Naive thymus-derived CD4-positive, alpha-beta T cell (primary cell): Measurements from ENCODE around the gene MYBPC1. TPM values are rescaled to one million over a fixed set of nuclear protein-coding genes. Genes with fewer than 3 reads are reported as not detected.

ENCODE experiments used
- ATAC-seq: fragments of 150-1000 bp; cut with Tn5 transposase; 2 replicates; pipeline ENCODE4 v1.10.0; 2021; ENCODE audit warnings: mild to moderate bottlenecking, moderate library complexity
- CTCF ChIA-PET: fragments of 350-600 bp; sonication (Branson Sonifier 250); formaldehyde crosslinking; loops from one replicate; lab custom pipeline; 2021; ENCODE audit warnings: antibody characterized with exemption; lab: Charles Lee
- POLR2A ChIA-PET: fragments of 350-600 bp; sonication (Branson Sonifier 250); formaldehyde crosslinking; loops from one replicate; lab custom pipeline; 2021; ENCODE audit warnings: antibody characterized with exemption, inconsistent platforms; lab: Charles Lee
- DNase-seq, 9 donors: peaks; one replicate each; pipeline versions ENCODE4 v3.0.0 to v3.0.0-alpha.2; 2020 to 2022; ENCODE audit warnings: mixed read lengths in 1 of 9
- H3K27ac ChIP-seq: one replicate; pipeline ENCODE4 v1.7.0; 2013; ENCODE audit warnings: mild to moderate bottlenecking, low read depth, low read length, moderate library complexity
- H3K27me3 ChIP-seq, 2 donors: one replicate each; pipeline ENCODE4 v1.7.0; 2013; ENCODE audit warnings: low read length in 2 of 2, mild to moderate bottlenecking in 2 of 2, moderate library complexity in 2 of 2; ENCODE audit not compliant: control insufficient read depth in 2 of 2, insufficient read depth in 2 of 2
- H3K36me3 ChIP-seq, 3 experiments: 1 replicate in 2 of 3; 2 replicates in 1 of 3; pipeline ENCODE4 v1.7.0; 2013; ENCODE audit warnings: low read length in 3 of 3, mild to moderate bottlenecking in 3 of 3, moderate library complexity in 1 of 3; ENCODE audit not compliant: insufficient read depth in 3 of 3, control insufficient read depth in 2 of 3
- H3K4me1 ChIP-seq, 2 donors: one replicate each; pipeline ENCODE4 v1.7.0; 2013; ENCODE audit warnings: low read length in 2 of 2, mild to moderate bottlenecking in 2 of 2, moderate library complexity in 1 of 2; ENCODE audit not compliant: control insufficient read depth in 2 of 2, insufficient read depth in 2 of 2
- H3K4me3 ChIP-seq: 2 replicates; pipeline ENCODE4 v1.7.0; 2013; ENCODE audit warnings: mild to moderate bottlenecking, low read length
- H3K9me3 ChIP-seq, 3 experiments: 1 replicate in 2 of 3; 2 replicates in 1 of 3; pipeline ENCODE4 v1.7.0; 2013; ENCODE audit warnings: low read length in 3 of 3; ENCODE audit not compliant: control insufficient read depth in 2 of 3
- H3K27ac Mint-ChIP-seq, 9 donors: one replicate each; pipeline ENCODE4 v1.8.0; 2020 to 2022; ENCODE audit warnings: mixed read lengths in 9 of 9, mild to moderate bottlenecking in 8 of 9, moderate library complexity in 5 of 9, inconsistent platforms in 2 of 9
- H3K27me3 Mint-ChIP-seq, 5 donors: one replicate each; pipeline ENCODE4 v1.8.0; 2021 to 2022; ENCODE audit warnings: mixed read lengths in 5 of 5, mild to moderate bottlenecking in 1 of 5
- H3K36me3 Mint-ChIP-seq, 5 donors: one replicate each; pipeline ENCODE4 v1.8.0; 2020 to 2022; ENCODE audit warnings: mixed read lengths in 5 of 5, mild to moderate bottlenecking in 3 of 5, inconsistent platforms in 1 of 5
- H3K4me1 Mint-ChIP-seq, 7 donors: one replicate each; pipeline ENCODE4 v1.8.0; 2020 to 2022; ENCODE audit warnings: mixed read lengths in 7 of 7, mild to moderate bottlenecking in 3 of 7, inconsistent platforms in 1 of 7
- H3K4me3 Mint-ChIP-seq, 10 donors: one replicate each; pipeline ENCODE4 v1.8.0; 2020 to 2022; ENCODE audit warnings: mild to moderate bottlenecking in 10 of 10, mixed read lengths in 10 of 10, moderate library complexity in 6 of 10, inconsistent platforms in 2 of 10
- H3K9me3 Mint-ChIP-seq, 11 donors: one replicate each; pipeline ENCODE4 v1.8.0; 2020 to 2022; ENCODE audit warnings: mixed read lengths in 11 of 11, mild to moderate bottlenecking in 4 of 11, inconsistent platforms in 1 of 11, moderate library complexity in 1 of 11
- intact Hi-C, 2 donors: fragments of 100-400 bp; cut with micrococcal nuclease; formaldehyde crosslinking; loops; one replicate each; pipeline ENCODE4 v1.15.1; 2023
- polyA plus RNA-seq, 2 donors: library from polyadenylated mRNA; unstranded; fragments of 300-500 nt; fragmentation: Illumina TruSeq; gene quantifications; one replicate each; pipeline ENCODE4 v1.2.3, GENCODE V29; 2021
- total RNA-seq, 6 experiments: library from RNA in 5 of 6; stranded (reverse) in 5 of 6; gene quantifications; 1 replicate in 5 of 6; 2 replicates in 1 of 6; pipeline ENCODE4 v1.2.3 and lab custom pipeline; 2021 to 2026

MYBPC1 gene
- total and polyA plus RNA-seq, 7 experiments from 2014 or later = not detected

DNA sequence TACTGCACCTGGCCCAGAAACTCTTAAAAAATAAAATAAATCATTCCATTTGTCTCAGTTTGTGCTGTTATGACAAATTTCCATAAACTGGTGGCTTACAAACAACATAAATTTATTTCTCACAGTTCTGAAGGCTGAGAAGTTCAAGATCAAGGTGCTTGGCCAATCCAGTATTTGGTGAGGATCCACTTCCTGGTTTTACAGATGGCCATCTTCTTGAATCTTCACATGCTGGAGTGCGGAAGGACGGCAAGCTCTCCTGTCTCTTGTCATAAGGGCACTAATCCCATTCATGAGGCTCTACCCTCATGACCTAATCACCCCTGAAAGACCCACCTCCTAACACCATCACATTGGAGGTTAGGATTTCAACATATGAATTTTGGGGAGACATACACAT lies 29.9 kb upstream of the MYBPC1 start:
- Histone ChIP-seq H3K36me3 (no peaks in the 10 kb centered on the region), H3K9me3 (no peaks in the 10 kb centered on the region), H3K4me3 (no peak overlapping the region), H3K27ac (no peak overlapping the region), H3K27me3 (no peaks in the 10 kb centered on the region), H3K4me1 (no peaks in the 10 kb centered on the region)
- ChIA-PET CTCF (no interaction called here), POLR2A (no interaction called here)
- intact Hi-C loops = no loop called here
- H3K27ac Mint-ChIP-seq = no peak overlapping the region
- peaks cover 0 to 25% (median 16%) of the 10 kb centered on the region in 5 donors for H3K27me3 Mint-ChIP-seq
- ATAC-seq = no peak
- peaks cover 0 to 6% (median 0%) of the 10 kb centered on the region in 11 donors for H3K9me3 Mint-ChIP-seq
- no peaks in the 10 kb centered on the region for H3K36me3 Mint-ChIP-seq
- H3K4me1 Mint-ChIP-seq = peaks cover 0 to 4% (median 0%) of the 10 kb centered on the region in 7 donors
- no peak overlapping the region for H3K4me3 Mint-ChIP-seq
- DNase-seq = no peak

DNA sequence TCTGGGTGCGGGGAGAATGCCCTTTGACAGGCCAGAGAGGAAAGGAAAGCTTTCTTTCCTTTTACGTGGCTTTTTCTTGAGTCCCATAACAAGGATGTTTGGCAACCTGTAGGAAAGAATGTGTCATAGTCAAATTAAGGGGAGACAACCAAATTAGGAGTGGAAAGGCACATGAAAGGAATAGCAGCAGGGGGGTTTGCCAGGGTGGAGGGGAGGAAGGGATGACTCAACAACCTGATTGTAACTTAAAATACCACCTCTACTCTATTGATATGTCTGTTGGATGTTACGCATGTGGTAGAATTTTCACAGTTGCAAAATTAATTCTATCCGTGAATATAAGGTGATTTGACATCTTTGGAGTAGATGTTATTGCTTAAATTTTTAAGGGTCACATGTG lies 28.5 kb upstream of the MYBPC1 start:
- Histone ChIP-seq H3K27ac (no peak overlapping the region), H3K4me3 (no peak overlapping the region), H3K9me3 (no peaks in the 10 kb centered on the region), H3K36me3 (no peaks in the 10 kb centered on the region), H3K27me3 (peaks cover 0 to 2% of the 10 kb centered on the region in 2 donors), H3K4me1 (no peaks in the 10 kb centered on the region)
- Mint-ChIP-seq H3K4me3 (no peak overlapping the region), H3K9me3 (peaks cover 0 to 4% (median 0%) of the 10 kb centered on the region in 11 donors), H3K27ac (no peak overlapping the region), H3K27me3 (peaks cover 0 to 32% (median 18%) of the 10 kb centered on the region in 5 donors), H3K4me1 (peaks cover 0 to 7% (median 4%) of the 10 kb centered on the region in 7 donors), H3K36me3 (no peaks in the 10 kb centered on the region)
- CTCF ChIA-PET = no interaction called here
- DNase-seq (no peak), ATAC-seq (no peak)
- intact Hi-C loops = no loop called here
- POLR2A ChIA-PET = no interaction called here

DNA sequence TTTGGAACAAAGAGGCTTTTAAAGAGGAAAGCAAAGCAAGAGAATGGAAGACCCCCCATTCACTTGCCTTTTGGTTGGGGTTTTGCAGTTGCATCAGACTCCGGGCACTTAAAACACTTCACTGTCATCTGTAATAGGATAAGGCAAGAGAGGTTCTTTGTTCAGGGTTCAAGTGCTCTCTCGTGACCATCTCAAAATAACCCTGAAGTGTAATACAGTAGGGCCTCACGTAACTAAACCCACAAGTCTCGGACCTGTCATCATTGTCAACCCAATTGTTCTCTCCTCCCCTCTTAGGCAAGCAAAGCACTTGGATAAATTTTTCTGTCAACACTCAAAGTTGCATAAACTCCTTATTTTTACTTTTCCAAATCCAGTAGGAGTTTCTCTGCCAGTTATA lies 26.9 kb upstream of the MYBPC1 start:
- intact Hi-C loops = no loop called here
- ATAC-seq = no peak
- peaks cover 0 to 32% (median 20%) of the 10 kb centered on the region in 5 donors for H3K27me3 Mint-ChIP-seq
- H3K4me1 Mint-ChIP-seq = peaks cover 0 to 7% (median 4%) of the 10 kb centered on the region in 7 donors
- Histone ChIP-seq H3K36me3 (no peaks in the 10 kb centered on the region), H3K4me1 (no peaks in the 10 kb centered on the region), H3K27ac (no peak overlapping the region), H3K4me3 (no peak overlapping the region), H3K27me3 (peaks cover 0 to 2% of the 10 kb centered on the region in 2 donors), H3K9me3 (no peaks in the 10 kb centered on the region)
- CTCF ChIA-PET = no interaction called here
- POLR2A ChIA-PET = no interaction called here
- no peak overlapping the region for H3K4me3 Mint-ChIP-seq
- H3K9me3 Mint-ChIP-seq = peaks cover 0 to 2% (median 0%) of the 10 kb centered on the region in 11 donors
- H3K36me3 Mint-ChIP-seq = no peaks in the 10 kb centered on the region
- no peak for DNase-seq
- H3K27ac Mint-ChIP-seq = no peak overlapping the region

DNA sequence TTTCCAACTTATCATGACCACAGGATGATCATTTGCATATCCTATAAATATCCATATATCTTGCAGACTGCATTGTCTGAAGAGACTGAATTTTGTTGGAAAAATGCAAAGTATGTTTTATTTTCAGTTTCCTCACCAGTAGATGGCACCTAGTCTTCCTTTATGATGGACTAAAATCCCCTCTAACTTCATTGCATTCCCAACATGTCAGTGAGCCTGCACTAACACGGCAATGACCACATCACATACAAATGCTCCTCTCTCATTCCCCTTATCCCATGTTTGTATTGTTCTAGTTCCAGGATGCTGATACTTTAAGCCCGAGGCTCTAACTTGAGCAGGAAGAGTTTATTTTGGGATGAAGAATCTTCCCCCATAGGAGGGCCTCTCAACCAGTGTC lies 24.7 kb upstream of the MYBPC1 start:
- intact Hi-C loops = loop anchor here in 1 of 2 donors (1.0 to 5.0 kb wide), 3 partner anchors 132 to 269 kb away; no protein-coding TSS in a partner anchor
- no peaks in the 10 kb centered on the region for H3K9me3 ChIP-seq
- H3K27ac ChIP-seq = no peak overlapping the region
- Mint-ChIP-seq H3K27me3 (peaks cover 0 to 23% (median 20%) of the 10 kb centered on the region in 5 donors), H3K36me3 (no peaks in the 10 kb centered on the region), H3K27ac (no peak overlapping the region), H3K4me1 (peaks cover 0 to 7% (median 4%) of the 10 kb centered on the region in 7 donors), H3K4me3 (no peak overlapping the region), H3K9me3 (peaks cover 0 to 3% (median 0%) of the 10 kb centered on the region in 11 donors)
- H3K36me3 ChIP-seq = no peaks in the 10 kb centered on the region
- DNase-seq (no peak), ATAC-seq (no peak)
- CTCF ChIA-PET = no interaction called here
- H3K27me3 ChIP-seq = peaks cover 0 to 2% of the 10 kb centered on the region in 2 donors
- no peaks in the 10 kb centered on the region for H3K4me1 ChIP-seq
- H3K4me3 ChIP-seq = no peak overlapping the region
- POLR2A ChIA-PET = no interaction called here

DNA sequence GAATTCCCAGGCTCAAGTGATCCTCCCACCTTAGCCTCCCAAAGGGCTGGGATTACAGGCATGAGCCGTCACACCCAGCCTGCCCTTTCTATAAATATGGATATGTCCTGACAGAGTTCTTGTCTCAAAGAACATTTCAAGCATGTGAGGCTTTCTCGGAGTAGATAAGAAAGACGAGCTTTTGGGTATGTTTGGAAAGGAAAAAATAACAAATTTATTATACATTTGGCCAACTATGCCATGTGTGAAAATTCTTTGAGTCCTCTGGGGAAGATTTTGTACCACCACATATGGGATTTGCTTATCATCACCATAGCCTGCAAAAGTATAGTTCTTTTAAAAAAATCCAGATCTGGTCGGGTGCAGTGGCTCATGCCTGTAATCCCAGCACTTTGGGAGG lies 23.7 kb upstream of the MYBPC1 start:
- Mint-ChIP-seq H3K36me3 (no peaks in the 10 kb centered on the region), H3K4me3 (no peak overlapping the region), H3K27ac (no peak overlapping the region), H3K4me1 (peaks cover 0 to 5% (median 2%) of the 10 kb centered on the region in 7 donors), H3K9me3 (peaks cover 0 to 1% (median 0%) of the 10 kb centered on the region in 11 donors), H3K27me3 (peaks cover 0 to 15% (median 13%) of the 10 kb centered on the region in 5 donors)
- Histone ChIP-seq H3K27me3 (peaks cover 0 to 2% of the 10 kb centered on the region in 2 donors), H3K4me3 (no peak overlapping the region), H3K27ac (no peak overlapping the region), H3K4me1 (no peaks in the 10 kb centered on the region), H3K9me3 (no peaks in the 10 kb centered on the region), H3K36me3 (no peaks in the 10 kb centered on the region)
- POLR2A ChIA-PET = interaction anchor here (0.6 kb wide), 1 partner anchor 187 kb away, joined by 4 read pairs; no protein-coding TSS in a partner anchor
- DNase-seq (no peak), ATAC-seq (no peak)
- intact Hi-C loops = loop anchor here in 1 of 2 donors (2.0 to 5.0 kb wide), 2 partner anchors 131 to 268 kb away; no protein-coding TSS in a partner anchor
- CTCF ChIA-PET = interaction anchor here (1.3 kb wide), 1 partner anchor 188 kb away, joined by 7 read pairs; no protein-coding TSS in a partner anchor

DNA sequence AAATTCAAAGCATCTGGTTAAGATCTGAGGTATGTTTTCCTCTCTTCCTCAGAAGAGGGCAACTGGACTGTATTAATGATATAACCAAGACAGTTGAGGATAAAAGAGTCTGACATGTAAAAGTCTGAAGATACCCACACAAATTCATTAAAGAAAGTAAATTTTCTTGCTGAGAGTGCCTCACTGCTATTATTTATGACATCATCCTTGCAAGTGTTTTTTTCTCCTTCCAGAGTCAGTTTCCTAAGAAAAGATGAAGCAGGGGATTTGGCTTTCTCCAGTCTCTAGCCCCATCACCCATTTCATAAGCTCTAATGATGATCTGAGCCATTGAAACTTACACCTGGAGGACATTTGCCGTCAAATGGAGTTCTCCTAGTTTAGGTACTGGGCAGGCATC lies 21.0 kb upstream of the MYBPC1 start:
- ATAC-seq (no peak), DNase-seq (no peak)
- Histone ChIP-seq H3K27me3 (peaks cover 0 to 2% of the 10 kb centered on the region in 2 donors), H3K4me1 (no peaks in the 10 kb centered on the region), H3K27ac (no peak overlapping the region), H3K9me3 (no peaks in the 10 kb centered on the region), H3K36me3 (no peaks in the 10 kb centered on the region), H3K4me3 (no peak overlapping the region)
- Mint-ChIP-seq H3K4me3 (no peak overlapping the region), H3K9me3 (peaks cover 0 to 1% (median 0%) of the 10 kb centered on the region in 11 donors), H3K4me1 (peaks cover 0 to 5% (median 2%) of the 10 kb centered on the region in 7 donors), H3K36me3 (no peaks in the 10 kb centered on the region), H3K27ac (no peak overlapping the region), H3K27me3 (peaks cover 0 to 24% (median 11%) of the 10 kb centered on the region in 5 donors)
- intact Hi-C loops = loop anchor here in 1 of 2 donors (5.0 kb wide), 1 partner anchor 129 kb away; no protein-coding TSS in a partner anchor
- ChIA-PET CTCF (no interaction called here), POLR2A (interaction anchor here (0.7 kb wide), 1 partner anchor 38 kb away, joined by 4 read pairs; no protein-coding TSS in a partner anchor)

DNA sequence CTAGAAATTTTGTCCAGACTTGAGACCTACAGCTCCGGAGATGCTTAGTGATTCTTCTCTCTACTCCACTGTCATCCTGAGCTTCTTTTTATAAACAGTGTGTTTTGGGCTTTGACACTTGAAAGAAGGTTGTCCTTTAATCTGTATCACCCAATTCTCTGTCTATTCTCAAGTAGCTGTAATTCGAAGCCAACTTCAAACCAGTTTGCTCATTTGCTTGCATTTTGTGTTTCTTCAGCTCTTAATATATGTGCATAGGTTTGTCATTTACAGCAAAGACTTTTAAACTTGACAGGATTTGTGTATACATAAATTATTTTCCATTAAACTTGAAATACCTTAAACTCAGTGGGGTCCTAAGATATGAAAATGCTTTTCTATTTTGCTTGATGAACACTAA lies 16.4 kb upstream of the MYBPC1 start:
- no peak overlapping the region for H3K4me3 Mint-ChIP-seq
- POLR2A ChIA-PET = no interaction called here
- H3K9me3 Mint-ChIP-seq = peaks cover 0 to 1% (median 0%) of the 10 kb centered on the region in 11 donors
- no peaks in the 10 kb centered on the region for H3K36me3 Mint-ChIP-seq
- Histone ChIP-seq H3K9me3 (no peaks in the 10 kb centered on the region), H3K4me3 (no peak overlapping the region), H3K27me3 (no peaks in the 10 kb centered on the region), H3K27ac (no peak overlapping the region), H3K36me3 (no peaks in the 10 kb centered on the region), H3K4me1 (no peaks in the 10 kb centered on the region)
- H3K27ac Mint-ChIP-seq = no peak overlapping the region
- DNase-seq (no peak), ATAC-seq (no peak)
- no peaks in the 10 kb centered on the region for H3K4me1 Mint-ChIP-seq
- CTCF ChIA-PET = no interaction called here
- peaks cover 5 to 40% (median 25%) of the 10 kb centered on the region in 5 donors for H3K27me3 Mint-ChIP-seq
- intact Hi-C loops = no loop called here
